Subcutaneous abdominal adipose tissue (tissue), 5 donors: ENCODE results near the gene POU2F1.
A peak's percentile ranks its signal among the peaks of the same experiment; 100 is the strongest.

Experiments used
- H3K27ac ChIP-seq: one replicate; pipeline ENCODE4 v1.7.0; 2013; ENCODE audit warnings: low read depth, mild to moderate bottlenecking, inconsistent platforms, low read length, moderate library complexity
- H3K27me3 ChIP-seq, 5 donors: one replicate each; pipeline ENCODE4 v1.7.0; 2013; ENCODE audit warnings: low read length in 5 of 5, inconsistent platforms in 1 of 5; ENCODE audit not compliant: control insufficient read depth in 5 of 5, insufficient read depth in 4 of 5
- H3K36me3 ChIP-seq, 5 donors: one replicate each; pipeline ENCODE4 v1.7.0; 2013; ENCODE audit warnings: low read length in 5 of 5; ENCODE audit not compliant: control insufficient read depth in 5 of 5, insufficient read depth in 5 of 5
- H3K4me1 ChIP-seq, 5 donors: one replicate each; pipeline ENCODE4 v1.7.0; 2013; ENCODE audit warnings: low read length in 5 of 5, mild to moderate bottlenecking in 3 of 5, moderate library complexity in 1 of 5; ENCODE audit not compliant: control insufficient read depth in 5 of 5, insufficient read depth in 5 of 5
- H3K4me3 ChIP-seq, 5 donors: one replicate each; pipeline ENCODE4 v1.7.0; 2013; ENCODE audit warnings: low read length in 5 of 5, low read depth in 1 of 5
- H3K9ac ChIP-seq, 5 donors: one replicate each; pipeline ENCODE4 v1.7.0; 2013; ENCODE audit warnings: low read length in 5 of 5, mild to moderate bottlenecking in 4 of 5, moderate library complexity in 3 of 5
- H3K9me3 ChIP-seq, 5 donors: one replicate each; pipeline ENCODE4 v1.7.0; 2013; ENCODE audit warnings: low read length in 5 of 5; ENCODE audit not compliant: control insufficient read depth in 5 of 5
- donor health status: healthy.
- donor health status: healthy.
- donor health status: healthy.
- donor health status: healthy.
- donor health status: healthy.

Gene POU2F1

GRCh38 chr1:167227934-167228378 is 7.3 kb downstream of the POU2F1 start:
- Histone ChIP-seq H3K4me3 (no peak overlapping the region), H3K27me3 (no peaks in the 10 kb centered on the region), H3K9ac (no peak overlapping the region), H3K9me3 (no peaks in the 10 kb centered on the region), H3K36me3 (no peaks in the 10 kb centered on the region), H3K4me1 (peaks cover 0 to 13% (median 8%) of the 10 kb centered on the region in 5 donors), H3K27ac (no peak overlapping the region)

- H3K27me3 ChIP-seq, result no peaks in the 10 kb centered on the region
- H3K36me3 ChIP-seq, result no peaks in the 10 kb centered on the region
- H3K4me3 ChIP-seq, result peak overlapping the region in 1 of 5 donors; percentile 17
- H3K4me1 ChIP-seq, result peaks cover 0 to 4% (median 2%) of the 10 kb centered on the region in 5 donors
- no peak overlapping the region for H3K27ac ChIP-seq
- H3K9ac ChIP-seq, result no peak overlapping the region
- H3K9me3 ChIP-seq, result no peaks in the 10 kb centered on the region
Observed at GRCh38 chr1:167229719-167230385, 9.2 kb downstream of the POU2F1 start.

DNA sequence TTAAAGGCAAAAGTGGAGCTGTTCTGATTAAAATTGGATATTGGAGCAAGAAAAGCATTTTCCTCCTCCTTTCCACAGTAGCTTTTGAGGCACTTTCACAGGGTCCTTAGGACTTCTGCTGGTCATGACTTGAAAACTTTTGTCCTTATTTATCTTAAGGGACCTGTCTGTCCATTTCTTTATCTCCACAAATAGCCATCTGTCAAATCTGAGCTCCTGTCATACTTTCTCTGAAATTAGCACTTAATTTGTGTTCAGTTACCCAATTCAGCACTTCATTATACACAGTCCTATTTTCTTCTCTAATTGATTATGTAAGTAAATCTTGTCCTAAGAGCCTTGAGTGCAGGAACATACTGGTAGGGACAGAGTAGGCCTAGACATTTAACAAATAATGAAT is 9.8 kb downstream of the POU2F1 start:
- Histone ChIP-seq H3K27me3 (no peaks in the 10 kb centered on the region), H3K4me3 (no peak overlapping the region), H3K36me3 (no peaks in the 10 kb centered on the region), H3K9ac (no peak overlapping the region), H3K4me1 (peaks cover 0 to 7% (median 0%) of the 10 kb centered on the region in 5 donors), H3K27ac (no peak overlapping the region), H3K9me3 (no peaks in the 10 kb centered on the region)

- Histone ChIP-seq H3K4me1 (peaks cover 0 to 7% (median 0%) of the 10 kb centered on the region in 5 donors), H3K36me3 (no peaks in the 10 kb centered on the region), H3K9me3 (no peaks in the 10 kb centered on the region), H3K27ac (no peak overlapping the region), H3K9ac (no peak overlapping the region), H3K4me3 (no peak overlapping the region), H3K27me3 (no peaks in the 10 kb centered on the region)
Observed at GRCh38 chr1:167231873-167232450, 11.3 kb downstream of the POU2F1 start.

DNA sequence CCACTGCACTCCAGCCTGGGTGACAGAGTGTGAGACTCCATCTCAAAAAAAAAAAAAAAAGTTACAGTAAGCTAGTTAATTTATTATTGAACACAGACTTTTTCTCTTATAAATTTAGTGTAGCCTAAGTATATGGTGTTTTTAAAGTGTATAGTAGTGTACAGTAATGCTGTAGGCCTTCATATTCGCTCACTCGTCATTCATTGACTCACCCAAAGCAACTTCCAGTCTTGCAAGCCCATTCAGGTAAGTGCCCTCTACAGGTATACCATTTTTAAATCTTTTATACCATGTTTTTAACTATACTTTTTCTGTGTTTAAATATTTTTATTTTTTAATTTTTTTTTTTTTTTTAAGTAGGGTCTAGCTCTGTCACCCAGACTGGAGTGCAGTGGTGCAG is 12.1 kb downstream of the POU2F1 start:
- Histone ChIP-seq H3K9me3 (no peaks in the 10 kb centered on the region), H3K4me1 (peaks cover 0 to 7% (median 0%) of the 10 kb centered on the region in 5 donors), H3K9ac (no peak overlapping the region), H3K4me3 (no peak overlapping the region), H3K27ac (no peak overlapping the region), H3K36me3 (no peaks in the 10 kb centered on the region), H3K27me3 (no peaks in the 10 kb centered on the region)

GRCh38 chr1:167233373-167233772 is 12.7 kb downstream of the POU2F1 start:
- Histone ChIP-seq H3K9ac (no peak overlapping the region), H3K4me3 (no peak overlapping the region), H3K27ac (no peak overlapping the region), H3K4me1 (peaks cover 0 to 7% (median 0%) of the 10 kb centered on the region in 5 donors), H3K36me3 (no peaks in the 10 kb centered on the region), H3K9me3 (no peaks in the 10 kb centered on the region), H3K27me3 (no peaks in the 10 kb centered on the region)

GRCh38 chr1:167237000-167237399 is 16.3 kb downstream of the POU2F1 start:
- H3K27ac ChIP-seq, result no peak overlapping the region
- peaks cover 0 to 7% (median 0%) of the 10 kb centered on the region in 5 donors for H3K4me1 ChIP-seq
- H3K4me3 ChIP-seq, result no peak overlapping the region
- H3K9ac ChIP-seq, result no peak overlapping the region
- H3K36me3 ChIP-seq, result no peaks in the 10 kb centered on the region
- no peaks in the 10 kb centered on the region for H3K27me3 ChIP-seq
- H3K9me3 ChIP-seq, result no peaks in the 10 kb centered on the region

- Histone ChIP-seq H3K36me3 (no peaks in the 10 kb centered on the region), H3K27ac (no peak overlapping the region), H3K4me1 (peaks cover 0 to 7% (median 0%) of the 10 kb centered on the region in 5 donors), H3K9ac (no peak overlapping the region), H3K27me3 (no peaks in the 10 kb centered on the region), H3K9me3 (no peaks in the 10 kb centered on the region), H3K4me3 (no peak overlapping the region)
Observed at GRCh38 chr1:167238713-167239112, 18.0 kb downstream of the POU2F1 start.

DNA sequence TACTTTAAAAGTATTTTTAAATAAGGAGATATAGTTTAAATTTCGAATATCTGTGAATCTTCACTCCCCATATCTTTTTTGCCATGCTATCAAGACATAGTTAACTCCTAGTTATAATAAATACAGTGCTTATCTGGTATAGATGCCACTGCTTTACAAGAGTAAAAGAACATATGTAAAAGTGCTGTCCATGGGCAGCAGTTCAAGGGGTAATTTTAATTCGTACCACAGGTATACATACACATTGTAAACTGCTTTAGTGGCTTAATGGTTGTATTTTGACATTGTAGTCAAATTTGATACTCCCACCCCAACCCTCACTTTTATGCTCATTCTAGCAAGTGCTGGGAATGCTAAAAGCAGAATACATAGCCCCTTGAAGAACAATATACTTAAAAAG is 18.6 kb downstream of the POU2F1 start:
- Histone ChIP-seq H3K27me3 (no peaks in the 10 kb centered on the region), H3K9me3 (peaks cover 0 to 5% (median 3%) of the 10 kb centered on the region in 5 donors), H3K36me3 (no peaks in the 10 kb centered on the region)

DNA sequence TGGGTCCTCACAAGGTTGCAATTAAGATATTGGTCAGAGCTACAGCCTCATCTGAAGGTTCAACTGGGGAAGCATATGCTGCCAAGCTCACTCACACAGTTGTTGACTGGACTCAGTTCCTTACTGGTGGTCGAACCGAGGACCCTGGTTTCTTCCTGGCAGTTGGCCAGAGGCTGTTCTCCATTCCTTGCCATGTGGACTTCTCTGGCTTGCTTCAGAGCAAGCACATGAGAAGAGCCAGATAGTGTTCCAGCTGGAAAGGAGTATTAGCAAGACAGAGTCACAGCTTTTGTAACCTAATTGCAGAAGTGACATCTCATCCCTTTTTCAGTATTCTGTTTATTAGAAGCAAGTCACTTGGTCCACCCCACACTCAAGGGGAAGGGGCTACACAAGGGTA is 23.6 kb downstream of the POU2F1 start:
- Histone ChIP-seq H3K36me3 (no peaks in the 10 kb centered on the region), H3K27me3 (no peaks in the 10 kb centered on the region), H3K9me3 (peaks cover 0 to 7% (median 4%) of the 10 kb centered on the region in 5 donors), H3K9ac (no peak overlapping the region), H3K27ac (no peak overlapping the region), H3K4me3 (no peak overlapping the region), H3K4me1 (no peaks in the 10 kb centered on the region)

More for the DNA sequence above, 18.6 kb downstream of the POU2F1 start:
- no peak overlapping the region for H3K4me3 ChIP-seq
- H3K9ac ChIP-seq, result no peak overlapping the region
- peaks cover 0 to 7% (median 0%) of the 10 kb centered on the region in 5 donors for H3K4me1 ChIP-seq
- no peak overlapping the region for H3K27ac ChIP-seq
